ENCODE data around the gene NOTCH3. TPM values are rescaled to one million over a fixed set of nuclear protein-coding genes. Genes with fewer than 3 reads are reported as not detected.

NOTCH3 gene
- total RNA-seq, 2 donors from 2014 or later: 4.4 to 10.5 TPM

GRCh38 chr19:15238639-15239155 lies 37.9 kb upstream of the NOTCH3 start:
- no peak overlapping the region for H3K27ac ChIP-seq
- peaks cover 28% of the 10 kb centered on the region for H3K36me3 ChIP-seq
- H3K9ac ChIP-seq (ENCODE audit: low read depth in 2 of 2, low read length in 2 of 2): peak overlapping the region in 1 of 2 donors; percentile 24
- TF ChIP-seq, protein P1, sequence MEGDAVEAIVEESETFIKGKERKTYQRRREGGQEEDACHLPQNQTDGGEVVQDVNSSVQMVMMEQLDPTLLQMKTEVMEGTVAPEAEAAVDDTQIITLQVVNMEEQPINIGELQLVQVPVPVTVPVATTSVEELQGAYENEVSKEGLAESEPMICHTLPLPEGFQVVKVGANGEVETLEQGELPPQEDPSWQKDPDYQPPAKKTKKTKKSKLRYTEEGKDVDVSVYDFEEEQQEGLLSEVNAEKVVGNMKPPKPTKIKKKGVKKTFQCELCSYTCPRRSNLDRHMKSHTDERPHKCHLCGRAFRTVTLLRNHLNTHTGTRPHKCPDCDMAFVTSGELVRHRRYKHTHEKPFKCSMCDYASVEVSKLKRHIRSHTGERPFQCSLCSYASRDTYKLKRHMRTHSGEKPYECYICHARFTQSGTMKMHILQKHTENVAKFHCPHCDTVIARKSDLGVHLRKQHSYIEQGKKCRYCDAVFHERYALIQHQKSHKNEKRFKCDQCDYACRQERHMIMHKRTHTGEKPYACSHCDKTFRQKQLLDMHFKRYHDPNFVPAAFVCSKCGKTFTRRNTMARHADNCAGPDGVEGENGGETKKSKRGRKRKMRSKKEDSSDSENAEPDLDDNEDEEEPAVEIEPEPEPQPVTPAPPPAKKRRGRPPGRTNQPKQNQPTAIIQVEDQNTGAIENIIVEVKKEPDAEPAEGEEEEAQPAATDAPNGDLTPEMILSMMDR (IDR thresholded peaks at IDR 0.05): no peak
- no peaks in the 10 kb centered on the region for H3K9me3 ChIP-seq
- no peak for DNase-seq
- intact Hi-C loops (cut with DNase I): no loop called here
- no peak overlapping the region for H3K4me3 ChIP-seq
- no peaks in the 10 kb centered on the region for H3K4me1 ChIP-seq
- no peaks in the 10 kb centered on the region for H3K27me3 ChIP-seq

DNA sequence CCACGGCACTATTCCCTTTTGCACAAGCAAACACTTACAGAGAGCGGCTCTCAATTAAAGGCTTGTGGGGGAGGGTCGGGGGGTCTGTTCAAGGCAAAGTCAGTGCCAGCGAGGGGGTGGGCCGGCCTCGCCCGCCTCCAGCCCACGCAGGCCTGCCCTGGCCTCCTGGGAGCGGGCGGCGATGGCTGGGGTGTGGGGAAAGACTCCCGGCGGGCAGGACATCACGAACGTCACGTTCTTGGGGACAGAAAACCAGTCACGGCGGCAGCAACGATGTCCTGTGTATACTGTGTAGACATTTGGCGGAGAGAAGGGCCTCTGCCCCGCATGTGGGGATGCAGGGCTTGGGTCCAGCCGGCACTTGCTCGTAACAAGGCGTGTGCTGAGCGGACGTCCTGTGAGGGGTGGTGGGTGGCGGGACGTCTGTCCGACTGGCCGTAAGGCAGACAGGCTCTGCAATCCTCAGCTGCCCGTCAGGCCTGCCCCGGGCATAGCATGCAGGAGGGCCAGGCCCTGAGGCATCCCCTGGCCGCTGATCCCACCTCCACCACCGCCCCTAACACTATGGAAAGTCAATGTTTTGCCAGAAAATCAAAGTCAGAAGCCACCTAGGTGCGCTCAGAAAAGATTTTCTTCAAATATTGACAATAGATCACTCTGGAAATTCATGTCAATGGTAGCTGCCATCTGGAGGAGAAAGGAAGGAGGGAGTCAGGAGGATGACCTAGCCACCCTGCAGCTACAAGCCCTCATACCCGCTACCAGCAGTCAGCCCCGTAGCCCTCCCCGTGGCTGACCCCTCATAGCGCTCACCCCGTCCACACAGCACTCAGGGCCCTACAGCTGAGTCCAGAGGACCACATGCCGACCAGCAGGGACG lies 37.2 kb upstream of the NOTCH3 start:
- peaks cover 4% of the 10 kb centered on the region for H3K4me1 ChIP-seq
- H3K4me3 ChIP-seq: no peak overlapping the region
- no peaks in the 10 kb centered on the region for H3K9me3 ChIP-seq
- TF ChIP-seq, protein P1 (IDR thresholded peaks at IDR 0.05): no peak
- DNase-seq: no peak
- peak overlapping the region in 1 of 2 donors; percentile 24 for H3K9ac ChIP-seq (ENCODE audit: low read depth in 2 of 2, low read length in 2 of 2)
- intact Hi-C loops (cut with DNase I): no loop called here
- peaks cover 28% of the 10 kb centered on the region for H3K36me3 ChIP-seq
- peaks cover 6% of the 10 kb centered on the region for H3K27me3 ChIP-seq
- H3K27ac ChIP-seq: no peak overlapping the region

DNA sequence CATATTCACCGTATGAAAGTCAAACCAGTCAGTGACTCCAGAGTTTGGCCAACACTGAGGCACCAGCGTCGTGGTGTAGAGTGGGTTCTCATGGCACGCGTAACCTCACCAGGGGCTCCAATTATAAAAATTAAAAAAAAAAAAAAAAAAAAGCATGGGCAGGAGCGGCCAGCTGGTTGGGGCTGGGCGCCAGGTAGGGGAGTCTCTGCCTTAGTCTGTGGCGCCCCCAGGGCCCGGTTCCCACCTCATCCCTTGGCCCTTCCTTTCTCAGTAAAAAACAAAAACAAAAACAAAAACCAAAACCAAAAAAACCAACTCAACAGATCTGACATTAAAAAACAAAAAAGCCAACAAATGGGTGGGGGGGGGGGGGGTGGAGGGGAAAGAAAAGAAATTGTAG lies 36.1 kb upstream of the NOTCH3 start:
- Histone ChIP-seq H3K36me3 (peaks cover 23% of the 10 kb centered on the region), H3K9me3 (no peaks in the 10 kb centered on the region), H3K4me1 (peaks cover 4% of the 10 kb centered on the region), H3K4me3 (no peak overlapping the region), H3K27ac (no peak overlapping the region), H3K9ac (ENCODE audit: low read depth in 2 of 2, low read length in 2 of 2) (no peak overlapping the region), H3K27me3 (peaks cover 14% of the 10 kb centered on the region)
- intact Hi-C loops (cut with DNase I): no loop called here
- TF ChIP-seq, protein P1 (IDR thresholded peaks at IDR 0.05): no peak
- DNase-seq: no peak

DNA sequence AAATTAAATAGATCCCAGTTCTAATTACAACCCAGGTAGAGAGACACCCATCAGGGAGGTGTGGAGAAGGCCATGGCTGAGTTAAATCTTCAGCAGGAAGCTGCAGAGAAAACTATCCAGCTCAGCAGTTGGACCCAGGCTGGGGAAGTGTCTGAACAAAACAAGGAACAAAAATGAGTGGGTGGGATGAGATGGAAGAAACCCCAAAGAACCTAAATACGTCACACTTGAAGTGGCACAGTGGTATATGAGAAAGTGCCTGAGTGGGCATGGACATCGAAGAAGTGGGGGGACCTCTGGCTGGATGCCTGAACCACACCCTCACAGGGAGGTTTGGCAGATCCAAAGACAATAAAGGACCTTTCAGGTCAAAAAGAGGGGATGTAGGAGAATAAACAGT lies 35.0 kb upstream of the NOTCH3 start:
- Histone ChIP-seq H3K9ac (ENCODE audit: low read depth in 2 of 2, low read length in 2 of 2) (no peak overlapping the region), H3K4me3 (no peak overlapping the region), H3K4me1 (peaks cover 4% of the 10 kb centered on the region), H3K27ac (no peak overlapping the region), H3K9me3 (no peaks in the 10 kb centered on the region), H3K27me3 (peaks cover 17% of the 10 kb centered on the region), H3K36me3 (peaks cover 22% of the 10 kb centered on the region)
- intact Hi-C loops (cut with DNase I): no loop called here
- TF ChIP-seq, protein P1 (IDR thresholded peaks at IDR 0.05): no peak
- no peak for DNase-seq

DNA sequence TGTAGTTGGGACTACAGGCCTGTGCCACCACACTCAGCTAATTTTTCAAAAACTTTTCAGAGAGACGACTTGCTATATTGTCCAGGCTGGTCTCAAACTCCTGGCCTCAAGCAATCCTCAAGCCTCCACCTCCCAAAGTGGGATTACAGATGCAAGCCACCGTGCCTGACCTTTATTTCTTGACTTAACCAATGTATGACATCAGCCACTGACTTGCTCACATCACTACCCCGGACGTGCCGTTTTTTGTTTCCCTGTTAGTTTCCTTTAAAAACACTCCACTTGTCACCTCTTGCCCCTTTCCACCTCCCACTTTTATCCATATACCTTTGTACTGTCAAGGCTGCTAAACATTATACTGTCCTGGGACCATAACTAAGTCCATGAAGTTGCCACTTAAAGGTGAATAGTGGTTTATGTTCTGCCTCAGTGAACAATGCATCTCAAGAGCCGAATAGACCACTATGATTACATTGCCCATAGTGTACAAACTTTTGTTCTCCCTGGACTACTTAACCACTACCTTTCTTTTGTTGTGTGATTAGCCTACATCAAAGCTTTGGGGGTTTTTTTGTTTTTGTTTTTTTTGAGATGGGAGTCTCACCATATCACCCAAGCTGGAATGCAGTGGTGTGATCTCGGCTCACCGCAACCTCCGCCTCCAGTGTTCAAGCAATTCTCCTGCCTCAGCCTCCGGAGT lies 33.8 kb upstream of the NOTCH3 start:
- Histone ChIP-seq H3K36me3 (peaks cover 13% of the 10 kb centered on the region), H3K9ac (ENCODE audit: low read depth in 2 of 2, low read length in 2 of 2) (no peak overlapping the region), H3K27me3 (peaks cover 17% of the 10 kb centered on the region), H3K9me3 (no peaks in the 10 kb centered on the region), H3K4me1 (peaks cover 4% of the 10 kb centered on the region), H3K4me3 (no peak overlapping the region), H3K27ac (no peak overlapping the region)
- TF ChIP-seq, protein P1 (IDR thresholded peaks at IDR 0.05): no peak
- intact Hi-C loops (cut with DNase I): no loop called here
- no peak for DNase-seq

Data from colonic mucosa (tissue), 4 donors.